ES-I3 (cell line): ENCODE measurements around the gene RSPH6A.

Source experiments
- H3K36me3 ChIP-seq: 2 replicates; pipeline ENCODE4 v1.6.1; 2013; ENCODE audit warnings: mild to moderate bottlenecking, low read length, control low read depth, moderate library complexity; ENCODE audit not compliant: insufficient read depth
- H3K4me1 ChIP-seq: 2 replicates; pipeline ENCODE4 v1.6.1; 2013; ENCODE audit warnings: mild to moderate bottlenecking, control low read depth, low read length; ENCODE audit not compliant: insufficient read depth
- H3K9ac ChIP-seq: 2 replicates; pipeline ENCODE4 v1.6.1; 2013; ENCODE audit warnings: low read depth, mild to moderate bottlenecking, low read length, moderate library complexity
- H3K9me3 ChIP-seq: 2 replicates; pipeline ENCODE4 v1.6.1; 2013; ENCODE audit warnings: mild to moderate bottlenecking, low read length, moderate library complexity; ENCODE audit not compliant: control insufficient read depth, insufficient read depth

The RSPH6A gene

DNA sequence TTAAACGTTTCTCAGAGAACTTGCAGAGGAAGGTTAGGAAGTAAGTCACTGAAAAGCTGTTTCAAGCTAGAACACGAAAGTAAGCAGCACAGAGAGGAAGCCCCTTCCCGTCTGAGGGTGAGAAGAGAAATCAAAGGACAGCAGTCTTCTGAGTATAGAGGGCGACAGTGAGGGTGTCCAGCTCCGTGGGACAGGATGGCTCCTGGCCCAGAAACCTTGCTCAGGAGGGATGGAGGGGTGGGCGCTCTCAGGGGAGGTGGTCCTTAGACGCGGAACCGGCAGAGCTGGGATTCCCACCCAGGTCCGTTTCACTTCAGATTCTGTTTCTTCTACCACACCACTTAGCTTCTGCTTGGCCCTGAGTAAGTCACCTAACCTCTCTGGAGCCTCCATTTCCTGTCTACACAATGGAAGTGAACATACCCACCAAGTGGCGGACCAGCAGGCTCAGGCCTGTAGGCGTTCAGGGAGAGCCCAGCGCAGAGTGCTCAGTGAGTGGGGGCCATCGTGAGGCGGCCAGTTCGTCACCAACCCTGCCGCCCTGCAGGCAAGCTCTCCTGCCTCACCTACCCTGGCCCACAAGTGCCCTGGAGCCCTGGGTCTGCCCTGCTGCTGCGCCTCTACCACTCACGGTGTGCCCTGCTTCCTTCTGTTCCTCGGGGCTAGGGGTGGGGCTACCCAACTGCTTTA lies 5.5 kb upstream of the RSPH6A start:
- peaks cover 11% of the 10 kb centered on the region; the same call in 1 of the 2 replicates for H3K4me1 ChIP-seq
- H3K36me3 ChIP-seq, result peaks cover 20% of the 10 kb centered on the region
- H3K9me3 ChIP-seq, result no peaks in the 10 kb centered on the region
- no peak overlapping the region for H3K9ac ChIP-seq

DNA sequence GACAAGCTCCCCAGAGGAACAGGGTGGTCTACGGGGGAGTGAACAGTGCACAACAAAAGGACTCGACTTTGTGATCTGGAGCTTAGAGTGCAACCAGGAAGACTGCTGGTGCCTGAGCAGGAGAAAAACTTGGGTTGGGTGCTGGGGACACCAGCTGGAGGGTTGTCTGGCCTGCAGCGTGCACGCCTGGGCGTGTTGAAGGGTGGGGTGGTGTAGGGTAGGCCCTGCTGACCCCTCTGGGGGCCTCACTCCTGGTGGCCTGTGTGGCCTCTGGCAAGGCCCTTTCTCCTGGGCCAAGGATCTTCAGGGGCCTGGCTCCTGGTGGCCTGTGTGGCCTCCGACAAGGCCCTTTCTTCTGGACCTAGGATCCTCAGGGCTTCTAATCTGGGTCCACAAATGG lies 4.7 kb upstream of the RSPH6A start:
- Histone ChIP-seq H3K36me3 (peaks cover 19% of the 10 kb centered on the region), H3K9ac (no peak overlapping the region), H3K9me3 (no peaks in the 10 kb centered on the region), H3K4me1 (peaks cover 11% of the 10 kb centered on the region; the same call in 1 of the 2 replicates)

DNA sequence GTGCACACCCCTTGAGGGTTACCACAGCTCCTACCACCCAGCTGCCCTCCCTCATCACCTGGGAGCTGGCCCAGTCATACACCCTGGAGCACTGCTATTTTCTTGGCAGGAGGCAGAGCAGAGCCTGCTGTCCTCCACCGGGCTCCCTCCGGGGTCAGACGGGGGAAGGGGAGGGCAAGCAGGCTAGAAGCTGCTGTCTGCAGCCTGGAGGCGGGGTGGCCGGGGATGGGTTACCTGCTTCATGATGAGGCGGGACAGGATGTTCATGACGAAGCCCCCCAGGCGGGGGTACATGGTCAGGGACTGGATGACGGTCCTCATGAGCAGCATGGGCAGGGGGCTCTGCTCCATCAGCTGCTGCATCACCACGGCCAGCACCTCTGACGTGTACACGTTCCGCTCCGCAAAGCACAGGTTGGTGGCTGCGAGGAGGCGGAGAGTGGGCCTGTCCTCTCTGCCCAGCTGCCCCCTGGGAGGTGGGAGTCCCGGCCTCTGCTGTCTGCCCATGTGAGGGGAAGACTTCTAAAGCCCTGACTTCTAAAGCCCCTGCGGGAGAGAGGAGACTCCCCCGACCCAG lies 2.7 kb upstream of the RSPH6A start:
- H3K9ac ChIP-seq, result peak overlapping the region; percentile 32; the same call in 1 of the 2 replicates
- peaks cover 5% of the 10 kb centered on the region; the same call in 1 of the 2 replicates for H3K36me3 ChIP-seq
- peaks cover 11% of the 10 kb centered on the region; the same call in 1 of the 2 replicates for H3K4me1 ChIP-seq
- no peaks in the 10 kb centered on the region for H3K9me3 ChIP-seq

DNA sequence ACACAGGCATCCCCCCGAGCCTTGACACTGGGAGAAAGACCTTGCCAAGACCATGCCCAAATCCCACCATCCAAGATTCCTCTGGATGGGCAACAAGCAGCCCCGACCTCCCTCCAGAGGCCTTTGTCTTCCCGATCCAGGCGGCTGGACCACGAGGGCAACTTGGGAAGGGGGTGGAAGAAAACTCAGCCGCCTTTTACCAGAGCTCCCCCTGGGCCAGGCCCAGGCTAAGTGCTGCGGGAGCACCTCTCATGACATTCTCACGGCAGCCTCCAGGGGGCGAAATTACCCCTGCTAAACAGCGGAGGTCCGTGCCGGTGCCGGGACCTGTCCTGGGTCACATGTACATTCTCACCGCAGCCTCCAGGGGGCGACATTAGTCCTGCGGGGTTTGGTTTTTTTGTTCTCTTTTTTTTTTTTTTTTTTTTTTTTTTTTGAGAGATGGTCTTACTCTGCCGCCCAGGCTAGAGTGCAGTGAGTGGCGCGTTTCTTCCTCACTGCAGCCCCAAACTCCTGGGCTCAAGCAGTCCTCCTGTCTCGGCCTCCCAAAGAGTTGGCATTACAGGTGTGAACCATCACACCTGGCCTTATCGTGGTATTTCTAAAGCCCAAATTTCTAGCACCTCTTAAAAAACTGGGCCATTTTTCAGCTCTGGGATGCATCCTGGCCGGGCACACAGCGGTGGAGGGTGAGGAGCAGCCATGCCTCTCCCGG lies 2.1 kb upstream of the RSPH6A start:
- H3K36me3 ChIP-seq, result peaks cover 5% of the 10 kb centered on the region; the same call in 1 of the 2 replicates
- H3K9me3 ChIP-seq, result no peaks in the 10 kb centered on the region
- H3K4me1 ChIP-seq, result peaks cover 11% of the 10 kb centered on the region; the same call in 1 of the 2 replicates
- peak overlapping the region; percentile 74 for H3K9ac ChIP-seq

DNA sequence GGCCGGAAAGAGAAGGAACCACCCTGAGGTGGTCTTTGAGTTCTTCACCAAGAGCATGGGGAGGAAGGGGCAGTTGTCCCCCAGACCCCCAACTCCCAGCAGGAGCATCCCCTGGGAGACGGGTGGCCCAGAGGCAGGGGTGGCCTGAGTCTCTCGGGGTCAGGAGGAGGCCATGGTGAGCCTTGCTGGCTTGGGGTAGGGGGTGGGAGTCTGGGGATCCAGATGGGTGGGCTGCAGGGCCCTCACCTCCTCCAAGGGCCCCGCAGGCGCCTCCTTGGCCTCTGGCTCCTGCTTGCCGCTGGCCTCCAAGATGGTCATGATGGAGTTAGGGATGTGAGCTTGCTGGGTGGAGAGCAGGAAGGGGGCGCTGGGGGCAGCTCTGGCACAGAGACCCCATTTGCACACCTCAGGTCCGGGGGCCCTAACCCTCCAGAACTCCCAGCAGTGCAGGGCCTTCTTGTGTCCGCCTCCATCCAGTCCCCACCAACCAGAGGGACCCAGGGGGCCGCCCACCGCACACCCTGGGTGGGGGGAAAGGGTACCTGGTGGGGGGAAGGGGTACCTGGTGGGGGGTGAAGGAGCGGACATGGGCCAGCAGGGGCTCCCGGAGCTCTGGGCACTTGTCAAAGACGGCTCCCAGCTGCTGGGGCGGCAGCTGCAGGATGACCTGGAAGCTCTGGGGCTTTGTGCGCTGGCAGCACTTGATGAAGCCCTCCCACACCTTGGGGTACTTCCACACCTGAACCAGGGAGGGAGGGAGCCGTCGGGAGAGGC lies 1.3 kb upstream of the RSPH6A start:
- Histone ChIP-seq H3K9ac (peak overlapping the region; percentile 74), H3K36me3 (peaks cover 5% of the 10 kb centered on the region; the same call in 1 of the 2 replicates), H3K9me3 (no peaks in the 10 kb centered on the region), H3K4me1 (peaks cover 11% of the 10 kb centered on the region; the same call in 1 of the 2 replicates)

DNA sequence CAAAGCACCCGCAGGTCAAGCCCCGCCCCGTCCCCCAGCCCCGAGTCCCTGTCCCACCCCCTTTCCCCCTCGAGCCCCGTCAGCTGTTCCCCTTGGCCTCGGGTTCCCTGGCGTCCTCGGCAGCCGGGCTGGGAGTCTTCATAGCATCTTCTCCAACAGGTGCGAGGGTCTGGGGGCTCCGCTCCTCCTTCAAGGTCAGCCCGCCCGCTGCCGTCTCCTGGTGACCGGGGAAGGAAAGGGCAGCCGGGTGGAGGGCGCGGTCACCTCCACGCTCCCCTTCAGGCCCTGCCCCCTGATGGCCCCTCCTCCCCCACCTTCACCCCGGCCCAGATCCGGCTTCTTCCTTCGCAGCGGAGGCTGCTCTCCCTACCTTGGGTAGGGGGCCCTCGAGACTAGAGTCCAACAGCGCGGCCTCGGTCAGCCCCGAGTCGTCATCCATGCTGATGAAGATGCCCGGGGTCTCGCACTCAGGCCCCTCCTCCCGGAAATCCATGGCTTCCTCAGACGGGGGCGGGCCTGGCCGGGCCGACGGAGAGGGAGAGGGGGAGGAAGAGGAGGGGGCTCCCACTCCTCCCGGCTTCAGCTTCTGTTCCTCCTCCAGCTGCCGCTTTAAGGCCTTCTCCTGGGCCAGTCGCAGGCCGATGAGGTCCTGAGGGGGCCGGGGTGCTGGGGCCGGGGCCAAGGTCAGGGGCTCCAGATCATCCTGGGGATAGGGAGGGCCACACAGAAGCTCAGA lies 541 bp upstream of the RSPH6A start:
- Histone ChIP-seq H3K4me1 (peaks cover 11% of the 10 kb centered on the region; the same call in 1 of the 2 replicates), H3K9ac (peak overlapping the region; percentile 74), H3K36me3 (peaks cover 5% of the 10 kb centered on the region; the same call in 1 of the 2 replicates), H3K9me3 (no peaks in the 10 kb centered on the region)

DNA sequence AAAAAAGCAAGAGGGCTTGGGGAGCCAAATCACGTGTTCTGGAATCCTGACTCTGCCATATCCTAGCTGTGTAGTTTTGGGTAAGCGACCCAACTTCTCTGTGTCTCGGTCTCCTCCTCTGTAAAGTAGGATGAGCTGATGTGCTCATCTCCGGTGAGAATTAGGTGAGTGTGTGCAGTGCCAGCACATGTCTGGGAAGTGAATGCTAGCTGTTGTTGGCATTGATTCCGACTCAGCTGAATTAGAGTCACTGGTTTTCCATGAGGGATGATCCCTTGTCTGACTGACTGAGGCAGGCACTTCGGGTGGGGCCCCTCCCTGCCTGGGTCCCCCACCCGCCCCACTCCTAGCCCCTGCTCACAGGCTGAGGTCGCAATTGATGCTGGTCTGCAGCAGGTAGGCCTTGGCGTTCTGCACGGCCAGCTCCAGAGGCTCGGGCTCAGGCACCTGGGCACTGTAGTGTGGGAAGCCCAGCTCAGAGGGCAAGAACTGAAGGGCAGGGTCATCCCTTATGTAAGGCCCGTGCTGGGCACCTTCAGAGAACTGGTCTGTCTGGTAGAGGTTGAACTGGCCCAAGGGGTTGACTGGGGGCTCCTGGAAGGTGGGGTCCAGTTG lies 835 bp downstream of the RSPH6A start:
- H3K36me3 ChIP-seq, result no peaks in the 10 kb centered on the region
- peaks cover 11% of the 10 kb centered on the region; the same call in 1 of the 2 replicates for H3K4me1 ChIP-seq
- H3K9ac ChIP-seq, result peak overlapping the region; percentile 74
- no peaks in the 10 kb centered on the region for H3K9me3 ChIP-seq

DNA sequence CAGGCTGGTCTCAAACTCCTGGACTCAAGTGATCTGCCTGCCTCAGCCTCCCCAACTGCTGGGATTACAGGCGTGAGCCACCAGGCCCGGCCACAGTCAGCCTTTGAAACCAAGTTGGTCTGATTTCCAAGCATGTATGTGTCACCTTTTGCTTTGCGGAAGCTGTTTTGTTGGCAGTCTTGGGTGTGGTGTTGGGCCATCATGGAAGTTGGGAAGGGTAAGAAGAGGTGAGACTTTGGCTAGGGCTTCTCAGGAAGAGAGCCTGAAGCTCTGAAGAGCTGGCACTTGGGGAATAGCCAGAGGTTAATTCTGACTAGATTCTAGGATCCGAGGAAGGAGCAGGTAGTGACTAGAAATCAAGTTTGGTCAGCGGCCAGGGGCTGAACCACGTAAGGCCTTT lies 2.8 kb downstream of the RSPH6A start:
- H3K4me1 ChIP-seq, result no peaks in the 10 kb centered on the region

DNA sequence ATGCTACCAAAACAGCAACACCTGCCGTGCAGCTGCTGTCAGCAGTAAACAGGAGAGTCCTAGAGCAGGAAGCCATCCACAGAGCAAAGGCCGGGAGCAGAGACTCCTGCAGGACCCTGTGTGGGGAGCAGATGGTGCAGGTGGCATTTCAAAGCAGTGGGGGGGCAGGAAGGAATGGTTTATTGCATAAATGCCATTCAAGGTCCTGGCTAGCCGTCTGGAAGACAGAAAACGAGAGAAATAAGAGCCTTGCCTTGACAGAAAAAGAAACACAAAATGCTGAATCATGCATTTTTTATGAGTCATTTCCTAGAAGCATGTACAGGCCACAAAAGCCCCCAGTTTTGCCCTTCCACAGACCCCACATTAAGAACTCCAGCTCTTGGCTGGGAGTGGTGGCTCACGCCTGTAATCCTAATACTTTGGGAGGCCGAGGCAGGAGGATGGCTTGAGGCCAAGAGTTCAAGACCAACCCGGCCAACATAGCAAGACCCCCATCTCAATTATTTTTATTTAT lies 5.4 kb downstream of the RSPH6A start:
- no peaks in the 10 kb centered on the region for H3K4me1 ChIP-seq
- no peak overlapping the region for H3K9ac ChIP-seq
- no peaks in the 10 kb centered on the region for H3K36me3 ChIP-seq

More for the DNA sequence above, 2.8 kb downstream of the RSPH6A start:
- Histone ChIP-seq H3K36me3 (no peaks in the 10 kb centered on the region), H3K9ac (no peak overlapping the region), H3K9me3 (no peaks in the 10 kb centered on the region)

DNA sequence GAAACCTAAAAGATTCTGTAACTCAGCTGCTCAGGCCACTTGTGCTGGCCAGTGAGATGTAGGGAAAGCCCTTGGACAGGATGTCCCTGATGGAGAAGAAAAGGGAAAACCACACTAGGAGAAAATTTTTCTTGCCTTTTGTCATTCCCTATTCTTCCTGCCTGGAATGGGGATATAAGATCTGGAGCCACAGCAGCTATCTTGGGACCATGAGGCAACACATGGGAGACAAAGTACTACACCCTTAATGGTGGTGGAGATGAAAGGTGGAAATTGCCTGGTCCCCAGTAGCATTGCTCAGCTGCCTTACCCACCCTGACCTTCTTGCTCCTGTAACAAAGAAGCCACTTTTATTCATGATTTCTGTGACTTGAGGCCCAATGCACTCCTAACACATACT lies 9.4 kb downstream of the RSPH6A start:
- H3K36me3 ChIP-seq, result no peaks in the 10 kb centered on the region
- H3K9me3 ChIP-seq, result no peaks in the 10 kb centered on the region
- H3K4me1 ChIP-seq, result peaks cover 5% of the 10 kb centered on the region; the same call in 1 of the 2 replicates
- no peak overlapping the region for H3K9ac ChIP-seq

More for the DNA sequence above, 5.4 kb downstream of the RSPH6A start:
- no peaks in the 10 kb centered on the region for H3K9me3 ChIP-seq

DNA sequence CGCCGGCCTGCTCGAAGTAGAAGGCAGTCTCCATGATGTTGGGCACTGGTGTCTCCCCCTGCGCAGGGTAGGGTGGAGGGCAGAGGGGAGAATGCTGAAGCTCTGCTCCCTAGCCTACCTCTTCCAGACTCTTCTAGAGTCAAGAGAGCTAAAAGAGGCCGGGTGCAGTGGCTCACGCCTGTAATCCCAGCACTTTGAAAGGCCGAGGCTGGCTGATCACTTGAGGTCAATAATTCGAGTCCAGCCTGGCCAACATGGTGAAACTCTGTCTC lies 10.2 kb downstream of the RSPH6A start:
- no peak overlapping the region for H3K9ac ChIP-seq
- H3K9me3 ChIP-seq, result no peaks in the 10 kb centered on the region
- no peaks in the 10 kb centered on the region for H3K36me3 ChIP-seq
- peaks cover 9% of the 10 kb centered on the region; the same call in 1 of the 2 replicates for H3K4me1 ChIP-seq

DNA sequence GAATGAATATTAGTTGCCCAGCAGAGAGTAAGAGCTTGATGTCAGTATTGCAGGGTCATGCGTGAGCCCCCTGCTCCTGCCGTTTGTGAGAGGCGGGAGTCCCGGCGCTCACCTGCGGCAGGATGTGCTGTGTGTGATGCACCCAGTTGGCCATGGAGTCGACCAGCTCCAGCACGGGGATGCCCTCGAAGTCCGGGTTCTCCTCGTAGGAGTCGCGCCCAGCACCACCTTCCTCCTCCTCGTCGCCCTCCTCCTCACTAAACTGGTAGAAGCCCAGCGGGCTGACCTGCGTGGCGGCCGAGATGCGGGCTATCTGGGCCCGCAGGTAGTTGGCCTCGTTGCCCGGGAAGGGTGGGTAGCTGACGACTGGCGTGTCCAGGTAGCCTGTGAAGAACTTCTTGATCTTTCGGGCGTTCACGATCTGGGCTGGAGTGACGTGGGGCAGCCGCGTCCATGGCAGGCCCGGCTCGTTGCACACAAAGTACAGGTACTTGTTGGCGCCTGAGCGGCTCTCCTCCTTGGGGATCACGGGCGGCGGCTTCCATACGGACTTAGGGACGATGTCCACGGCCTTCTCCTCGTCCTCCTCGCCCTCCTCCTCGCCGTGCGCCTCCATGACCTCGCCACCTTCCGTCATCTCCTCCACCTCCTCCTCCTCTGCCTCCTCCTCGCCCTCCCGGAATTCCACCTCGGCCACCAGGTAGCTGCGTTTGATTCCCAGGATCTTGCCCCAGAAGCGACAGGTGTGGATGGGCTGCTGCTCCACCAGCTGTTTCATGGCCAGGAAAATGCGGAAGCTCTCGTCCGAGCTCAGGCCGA lies 10.8 kb downstream of the RSPH6A start:
- peaks cover 10% of the 10 kb centered on the region; the same call in 1 of the 2 replicates for H3K4me1 ChIP-seq
- H3K9ac ChIP-seq, result no peak overlapping the region
- no peaks in the 10 kb centered on the region for H3K9me3 ChIP-seq
- H3K36me3 ChIP-seq, result no peaks in the 10 kb centered on the region
